Liver (tissue), 9 donors: Measurements from ENCODE around the gene RWDD3. TPM values are rescaled to one million over a fixed set of nuclear protein-coding genes. Genes with fewer than 3 reads are reported as not detected.

Source experiments
- DNase-seq: peaks from one replicate; pipeline ENCODE4 v3.0.0-alpha.2; 2017; ENCODE audit warnings: low spot score
- H3K27ac ChIP-seq, 2 donors: one replicate each; pipeline ENCODE4 v1.7.0; 2013; ENCODE audit warnings: inconsistent platforms in 2 of 2, low read length in 2 of 2, control low read depth in 1 of 2, low read depth in 1 of 2, mild to moderate bottlenecking in 1 of 2
- H3K27me3 ChIP-seq, 4 donors: one replicate each; pipeline versions ENCODE4 v1.6.1 to v1.7.0; 2013; ENCODE audit warnings: low read length in 3 of 4, inconsistent platforms in 1 of 4, mild to moderate bottlenecking in 1 of 4, moderate library complexity in 1 of 4; ENCODE audit not compliant: control insufficient read depth in 4 of 4, insufficient read depth in 4 of 4
- H3K36me3 ChIP-seq, 4 donors: one replicate each; pipeline versions ENCODE4 v1.6.1 to v1.7.0; 2013; ENCODE audit warnings: low read length in 3 of 4, mild to moderate bottlenecking in 3 of 4, low read depth in 1 of 4, moderate library complexity in 1 of 4; ENCODE audit not compliant: control insufficient read depth in 4 of 4, insufficient read depth in 3 of 4
- H3K4me1 ChIP-seq, 4 donors: one replicate each; pipeline versions ENCODE4 v1.6.1 to v1.7.0; 2013; ENCODE audit warnings: low read length in 3 of 4, mild to moderate bottlenecking in 3 of 4, moderate library complexity in 1 of 4; ENCODE audit not compliant: control insufficient read depth in 4 of 4, insufficient read depth in 4 of 4
- H3K4me3 ChIP-seq, 3 donors: one replicate each; pipeline versions ENCODE4 v1.6.1 to v1.7.0; 2013; ENCODE audit warnings: low read length in 3 of 3, control low read depth in 1 of 3, low read depth in 1 of 3, mild to moderate bottlenecking in 1 of 3
- H3K9ac ChIP-seq, 2 donors: one replicate each; pipeline ENCODE4 v1.7.0; 2013; ENCODE audit warnings: low read length in 2 of 2, mild to moderate bottlenecking in 2 of 2, moderate library complexity in 2 of 2, control low read depth in 1 of 2, low read depth in 1 of 2
- H3K9me3 ChIP-seq, 4 donors: one replicate each; pipeline versions ENCODE4 v1.6.1 to v1.7.0; 2013; ENCODE audit warnings: low read length in 3 of 4; ENCODE audit not compliant: control insufficient read depth in 4 of 4
- CTCF ChIP-seq: fragments of 150-350 bp; IDR thresholded peaks from 2 replicates; pipeline ENCODE4 v1.5.1; 2017; ENCODE audit warnings: improper control_type of control experiment, low read depth, low read length; ENCODE audit not compliant: missing input control
- EGR1 ChIP-seq, 2 donors: IDR thresholded peaks; 2 replicates each; pipeline ENCODE4 v1.6.1; 2016 to 2018; ENCODE audit warnings: antibody characterized with exemption in 2 of 2, low read depth in 2 of 2
- FOXA1 ChIP-seq: IDR thresholded peaks from 2 replicates; pipeline ENCODE4 v1.6.1; 2016; ENCODE audit warnings: antibody characterized with exemption
- FOXA2 ChIP-seq: IDR thresholded peaks from 2 replicates; pipeline ENCODE4 v1.6.1; 2016; ENCODE audit warnings: antibody characterized with exemption
- GABPA ChIP-seq, 2 donors: IDR thresholded peaks in 1 of 2; conservative IDR thresholded peaks in 1 of 2; 2 replicates each; pipeline ENCODE4 v1.6.1; 2016; ENCODE audit warnings: antibody characterized with exemption in 2 of 2, mild to moderate bottlenecking in 1 of 2, moderate library complexity in 1 of 2
- HNF4A ChIP-seq, 2 donors: conservative IDR thresholded peaks; 2 replicates each; pipeline ENCODE4 v1.6.1; 2016; ENCODE audit warnings: antibody characterized with exemption in 2 of 2, mild to moderate bottlenecking in 2 of 2
- HNF4G ChIP-seq: IDR thresholded peaks from 2 replicates; pipeline ENCODE4 v1.6.1; 2016; ENCODE audit warnings: antibody characterized with exemption
- JUND ChIP-seq, 2 donors: IDR thresholded peaks; 2 replicates each; pipeline ENCODE4 v1.6.1; 2016; ENCODE audit warnings: antibody characterized with exemption in 2 of 2
- NR2F2 ChIP-seq: IDR thresholded peaks from 2 replicates; pipeline ENCODE4 v1.6.1; 2016; ENCODE audit warnings: antibody characterized with exemption
- RAD21 ChIP-seq, 2 donors: IDR thresholded peaks; 2 replicates each; pipeline ENCODE4 v1.6.1; 2016; ENCODE audit warnings: antibody characterized with exemption in 2 of 2, mild to moderate bottlenecking in 2 of 2
- RXRA ChIP-seq, 2 donors: IDR thresholded peaks; 2 replicates each; pipeline ENCODE4 v1.6.1; 2017 to 2018; ENCODE audit warnings: antibody characterized with exemption in 2 of 2, mild to moderate bottlenecking in 1 of 2
- SP1 ChIP-seq: IDR thresholded peaks from 2 replicates; pipeline ENCODE4 v1.6.1; 2018; ENCODE audit warnings: antibody characterized with exemption, mild to moderate bottlenecking
- TAF1 ChIP-seq: conservative IDR thresholded peaks from 2 replicates; pipeline ENCODE4 v1.6.1; 2016; ENCODE audit warnings: antibody characterized with exemption, mild to moderate bottlenecking
- YY1 ChIP-seq: IDR thresholded peaks from 2 replicates; pipeline ENCODE4 v1.6.1; 2016; ENCODE audit warnings: antibody characterized with exemption, mild to moderate bottlenecking
- WGBS: extraction: QIAGEN DNeasy Blood & Tissue Kit; methylation state at CpG from one replicate; pipeline ENCODE4 v1.1.7; 2013; 5-methylcytosine and 5-hydroxymethylcytosine counted together
- polyA plus RNA-seq, 2 donors: library from polyadenylated mRNA; stranded (reverse) in 1 of 2; unstranded in 1 of 2; fragments of 200-250 nt in 1 of 2; fragments of >200 nt in 1 of 2; fragmentation: Nextera tagmentation in 1 of 2; extraction: Ambion mirVana in 1 of 2; gene quantifications; one replicate each; pipeline versions ENCODE4 v1.2.1 to v1.2.3, GENCODE V29; 2013 to 2015
- total RNA-seq, 2 donors: library from RNA; depleted of rRNA; stranded (reverse); fragments of >200 nt; gene quantifications; one replicate each; pipeline ENCODE4 v1.2.3, GENCODE V29; 2014
- TF ChIP-seq, protein P1 (sequence below): IDR thresholded peaks from 2 replicates; pipeline ENCODE4 v1.6.1; 2016; ENCODE audit warnings: antibody characterized with exemption
- TF ChIP-seq, protein P2 (sequence below): IDR thresholded peaks from 2 replicates; pipeline ENCODE4 v1.6.1; 2016; ENCODE audit warnings: antibody characterized with exemption, mild to moderate bottlenecking
- TF ChIP-seq, protein P3 (sequence below): IDR thresholded peaks from 2 replicates; pipeline ENCODE4 v1.6.1; 2016; ENCODE audit warnings: antibody characterized with exemption
- TF ChIP-seq, protein P4 (sequence below): IDR thresholded peaks from 2 replicates; pipeline ENCODE4 v1.6.1; 2016; ENCODE audit warnings: antibody characterized with exemption
- donor health status: healthy.
- donor health status: healthy.
- donor health status: healthy.
- donor health status: healthy.
- donor health status: healthy.

Gene RWDD3
- total and polyA plus RNA-seq, 4 donors = 5.8 to 11.1 (median 7.0) TPM

GRCh38 chr1:95203908-95204437 is 30.0 kb upstream of the RWDD3 start:
- no peak overlapping the region for H3K27ac ChIP-seq
- H3K9ac ChIP-seq = no peak overlapping the region
- TF ChIP-seq, protein P1, sequence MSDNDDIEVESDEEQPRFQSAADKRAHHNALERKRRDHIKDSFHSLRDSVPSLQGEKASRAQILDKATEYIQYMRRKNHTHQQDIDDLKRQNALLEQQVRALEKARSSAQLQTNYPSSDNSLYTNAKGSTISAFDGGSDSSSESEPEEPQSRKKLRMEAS = no peak
- no peak for TF ChIP-seq FOXA1
- TF ChIP-seq EGR1 (IDR thresholded peaks at IDR 0.05; ENCODE audit: low read depth in 2 of 2) = no peak
- no peak for TF ChIP-seq RAD21 (IDR thresholded peaks at IDR 0.05)
- no peak for TF ChIP-seq FOXA2
- TF ChIP-seq TAF1 = no peak
- no peak for TF ChIP-seq CTCF
- TF ChIP-seq HNF4G = no peak
- TF ChIP-seq, protein P2, sequence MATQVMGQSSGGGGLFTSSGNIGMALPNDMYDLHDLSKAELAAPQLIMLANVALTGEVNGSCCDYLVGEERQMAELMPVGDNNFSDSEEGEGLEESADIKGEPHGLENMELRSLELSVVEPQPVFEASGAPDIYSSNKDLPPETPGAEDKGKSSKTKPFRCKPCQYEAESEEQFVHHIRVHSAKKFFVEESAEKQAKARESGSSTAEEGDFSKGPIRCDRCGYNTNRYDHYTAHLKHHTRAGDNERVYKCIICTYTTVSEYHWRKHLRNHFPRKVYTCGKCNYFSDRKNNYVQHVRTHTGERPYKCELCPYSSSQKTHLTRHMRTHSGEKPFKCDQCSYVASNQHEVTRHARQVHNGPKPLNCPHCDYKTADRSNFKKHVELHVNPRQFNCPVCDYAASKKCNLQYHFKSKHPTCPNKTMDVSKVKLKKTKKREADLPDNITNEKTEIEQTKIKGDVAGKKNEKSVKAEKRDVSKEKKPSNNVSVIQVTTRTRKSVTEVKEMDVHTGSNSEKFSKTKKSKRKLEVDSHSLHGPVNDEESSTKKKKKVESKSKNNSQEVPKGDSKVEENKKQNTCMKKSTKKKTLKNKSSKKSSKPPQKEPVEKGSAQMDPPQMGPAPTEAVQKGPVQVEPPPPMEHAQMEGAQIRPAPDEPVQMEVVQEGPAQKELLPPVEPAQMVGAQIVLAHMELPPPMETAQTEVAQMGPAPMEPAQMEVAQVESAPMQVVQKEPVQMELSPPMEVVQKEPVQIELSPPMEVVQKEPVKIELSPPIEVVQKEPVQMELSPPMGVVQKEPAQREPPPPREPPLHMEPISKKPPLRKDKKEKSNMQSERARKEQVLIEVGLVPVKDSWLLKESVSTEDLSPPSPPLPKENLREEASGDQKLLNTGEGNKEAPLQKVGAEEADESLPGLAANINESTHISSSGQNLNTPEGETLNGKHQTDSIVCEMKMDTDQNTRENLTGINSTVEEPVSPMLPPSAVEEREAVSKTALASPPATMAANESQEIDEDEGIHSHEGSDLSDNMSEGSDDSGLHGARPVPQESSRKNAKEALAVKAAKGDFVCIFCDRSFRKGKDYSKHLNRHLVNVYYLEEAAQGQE = no peak
- TF ChIP-seq YY1 = no peak
- TF ChIP-seq HNF4A (conservative IDR thresholded peaks at IDR 0.05) = no peak
- no peak for TF ChIP-seq SP1
- no peak for TF ChIP-seq RXRA (IDR thresholded peaks at IDR 0.05)
- no peak for TF ChIP-seq JUND (IDR thresholded peaks at IDR 0.05)
- TF ChIP-seq GABPA (IDR thresholded peaks at IDR 0.05 in 1 of 2, conservative IDR thresholded peaks at IDR 0.05 in 1 of 2) = no peak
- no peaks in the 10 kb centered on the region for H3K4me1 ChIP-seq
- H3K4me3 ChIP-seq = no peak overlapping the region
- no peaks in the 10 kb centered on the region for H3K9me3 ChIP-seq
- H3K36me3 ChIP-seq = no peaks in the 10 kb centered on the region
- 61% methylated on average over 1 of the region's 1 CpG for WGBS
- no peak for DNase-seq
- H3K27me3 ChIP-seq = no peaks in the 10 kb centered on the region

DNA sequence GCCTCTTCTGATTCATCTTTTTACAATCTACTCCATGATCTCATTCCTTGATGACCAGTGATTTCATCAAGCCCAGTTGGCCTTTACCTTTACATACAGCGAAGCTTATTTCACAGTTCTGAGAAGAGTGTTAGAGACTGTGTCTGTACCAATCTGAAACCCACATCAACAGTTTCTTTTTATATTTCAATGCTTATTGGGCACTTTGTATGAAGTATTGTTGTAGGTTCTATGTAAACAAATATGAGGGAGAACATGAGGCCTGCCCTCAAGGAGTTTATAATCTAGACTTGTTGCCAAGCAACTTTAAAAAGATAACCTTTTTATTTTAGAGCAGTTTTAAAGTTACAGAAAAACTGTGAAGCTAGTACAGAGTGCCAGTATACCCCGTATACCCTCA is 27.5 kb upstream of the RWDD3 start:
- Histone ChIP-seq H3K36me3 (no peaks in the 10 kb centered on the region), H3K4me1 (peaks cover 0 to 3% (median 0%) of the 10 kb centered on the region in 4 donors), H3K27me3 (no peaks in the 10 kb centered on the region), H3K27ac (no peak overlapping the region), H3K9me3 (no peaks in the 10 kb centered on the region), H3K4me3 (no peak overlapping the region), H3K9ac (no peak overlapping the region)
- WGBS = 96% methylated on average over 2 of the region's 2 CpGs
- no peak for DNase-seq
- TF ChIP-seq SP1 (no peak), FOXA2 (no peak), RAD21 (IDR thresholded peaks at IDR 0.05) (no peak), JUND (IDR thresholded peaks at IDR 0.05) (no peak), RXRA (IDR thresholded peaks at IDR 0.05) (no peak), TAF1 (no peak), HNF4A (conservative IDR thresholded peaks at IDR 0.05) (no peak), NR2F2 (no peak), FOXA1 (no peak), YY1 (no peak), GABPA (IDR thresholded peaks at IDR 0.05 in 1 of 2, conservative IDR thresholded peaks at IDR 0.05 in 1 of 2) (no peak)
- TF ChIP-seq, protein P2 = no peak
- TF ChIP-seq, protein P1 = no peak
- TF ChIP-seq, protein P3, sequence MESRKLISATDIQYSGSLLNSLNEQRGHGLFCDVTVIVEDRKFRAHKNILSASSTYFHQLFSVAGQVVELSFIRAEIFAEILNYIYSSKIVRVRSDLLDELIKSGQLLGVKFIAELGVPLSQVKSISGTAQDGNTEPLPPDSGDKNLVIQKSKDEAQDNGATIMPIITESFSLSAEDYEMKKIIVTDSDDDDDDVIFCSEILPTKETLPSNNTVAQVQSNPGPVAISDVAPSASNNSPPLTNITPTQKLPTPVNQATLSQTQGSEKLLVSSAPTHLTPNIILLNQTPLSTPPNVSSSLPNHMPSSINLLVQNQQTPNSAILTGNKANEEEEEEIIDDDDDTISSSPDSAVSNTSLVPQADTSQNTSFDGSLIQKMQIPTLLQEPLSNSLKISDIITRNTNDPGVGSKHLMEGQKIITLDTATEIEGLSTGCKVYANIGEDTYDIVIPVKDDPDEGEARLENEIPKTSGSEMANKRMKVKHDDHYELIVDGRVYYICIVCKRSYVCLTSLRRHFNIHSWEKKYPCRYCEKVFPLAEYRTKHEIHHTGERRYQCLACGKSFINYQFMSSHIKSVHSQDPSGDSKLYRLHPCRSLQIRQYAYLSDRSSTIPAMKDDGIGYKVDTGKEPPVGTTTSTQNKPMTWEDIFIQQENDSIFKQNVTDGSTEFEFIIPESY = no peak
- TF ChIP-seq, protein P4, sequence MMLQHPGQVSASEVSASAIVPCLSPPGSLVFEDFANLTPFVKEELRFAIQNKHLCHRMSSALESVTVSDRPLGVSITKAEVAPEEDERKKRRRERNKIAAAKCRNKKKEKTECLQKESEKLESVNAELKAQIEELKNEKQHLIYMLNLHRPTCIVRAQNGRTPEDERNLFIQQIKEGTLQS = no peak
